Fibroblast of the aortic adventitia (primary cell): ENCODE measurements around the gene SLC6A4. TPM values are rescaled to one million over a fixed set of nuclear protein-coding genes. Genes with fewer than 3 reads are reported as not detected.

Experiments
- DNase-seq: peaks from one replicate; pipeline ENCODE4 v3.0.0-alpha.2; 2010; ENCODE audit warnings: low read depth
- H3K4me3 ChIP-seq: 2 replicates; pipeline ENCODE4 v1.5.1; 2011; ENCODE audit warnings: low read depth, mild to moderate bottlenecking, control low read depth, low read length, moderate library complexity
- CTCF ChIP-seq: IDR thresholded peaks from 2 replicates; pipeline ENCODE4 v1.5.1; 2011; ENCODE audit warnings: mild to moderate bottlenecking, low read length, control low read depth, inconsistent platforms; ENCODE audit not compliant: insufficient read depth
- total RNA-seq: library from RNA; depleted of rRNA; stranded (reverse); fragments of >200 nt; gene quantifications from 2 replicates; pipeline ENCODE4 v1.2.3, GENCODE V29; 2012; ENCODE audit warnings: low replicate concordance

SLC6A4 gene
- total RNA-seq, 1 donor, result 23.8 TPM

DNA sequence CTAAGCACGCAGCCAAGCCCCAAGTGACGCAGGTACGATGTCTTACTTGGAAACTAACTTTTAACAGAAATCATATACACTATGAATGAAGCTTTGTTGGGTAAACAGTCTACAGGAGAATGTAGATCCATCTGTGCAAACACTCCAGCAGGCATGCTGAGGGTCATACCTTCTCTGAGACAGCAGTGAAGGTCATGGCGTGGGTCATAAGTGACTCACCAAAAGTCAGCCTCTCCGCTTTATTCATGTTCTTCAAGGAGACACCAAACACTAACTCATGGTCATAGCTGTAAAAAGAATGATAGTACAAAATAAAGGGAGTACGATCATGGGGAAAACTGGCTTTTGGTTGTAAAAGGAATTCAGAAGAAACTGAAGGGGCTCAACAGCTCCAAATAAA lies 35.6 kb upstream of the SLC6A4 start:
- no peak for TF ChIP-seq CTCF

GRCh38 chr17:30267625-30268024 lies 32.1 kb upstream of the SLC6A4 start:
- peak; percentile 37 for DNase-seq
- TF ChIP-seq CTCF, result no peak
- H3K4me3 ChIP-seq, result no peak overlapping the region

More for the DNA sequence above, 35.6 kb upstream of the SLC6A4 start:
- peak; percentile 8 for DNase-seq
- H3K4me3 ChIP-seq, result no peak overlapping the region

DNA sequence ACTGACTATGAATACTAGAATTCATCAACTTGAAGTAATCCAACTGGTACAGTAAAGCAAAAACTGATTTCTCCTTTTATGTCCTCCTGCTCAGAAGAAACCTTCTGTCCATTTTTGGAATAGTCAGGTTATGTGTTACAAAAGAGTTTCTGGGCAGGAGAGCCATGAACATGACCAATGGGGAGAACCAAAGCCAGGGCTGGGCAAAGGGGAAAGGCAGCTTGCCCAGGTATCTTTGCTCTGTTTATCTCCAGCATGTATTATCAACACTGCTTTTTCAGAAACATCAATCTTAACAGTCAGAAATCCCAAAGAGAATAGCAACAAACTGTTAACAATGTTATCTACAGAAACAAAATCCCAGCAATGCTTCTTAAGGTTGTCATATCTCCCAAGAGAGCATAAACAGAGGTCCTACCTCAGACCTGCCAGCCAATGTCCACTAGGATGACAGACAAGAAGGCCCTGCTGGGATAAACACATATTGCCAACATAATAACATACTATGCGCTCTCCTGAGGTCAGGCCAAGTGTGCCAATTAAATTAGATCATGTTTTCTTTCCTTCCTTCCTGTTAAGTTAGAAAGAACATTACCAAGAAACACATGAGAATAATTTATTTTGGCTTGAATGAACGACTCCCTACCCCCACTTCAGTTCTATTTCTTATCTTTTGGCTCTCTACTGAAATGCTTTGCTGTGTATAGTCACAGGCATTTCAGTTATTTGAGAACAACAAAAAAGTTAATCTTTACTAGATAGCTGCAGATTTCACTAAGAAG lies 28.2 kb upstream of the SLC6A4 start:
- TF ChIP-seq CTCF, result no peak
- H3K4me3 ChIP-seq, result no peak overlapping the region
- peak; percentile 98 for DNase-seq

DNA sequence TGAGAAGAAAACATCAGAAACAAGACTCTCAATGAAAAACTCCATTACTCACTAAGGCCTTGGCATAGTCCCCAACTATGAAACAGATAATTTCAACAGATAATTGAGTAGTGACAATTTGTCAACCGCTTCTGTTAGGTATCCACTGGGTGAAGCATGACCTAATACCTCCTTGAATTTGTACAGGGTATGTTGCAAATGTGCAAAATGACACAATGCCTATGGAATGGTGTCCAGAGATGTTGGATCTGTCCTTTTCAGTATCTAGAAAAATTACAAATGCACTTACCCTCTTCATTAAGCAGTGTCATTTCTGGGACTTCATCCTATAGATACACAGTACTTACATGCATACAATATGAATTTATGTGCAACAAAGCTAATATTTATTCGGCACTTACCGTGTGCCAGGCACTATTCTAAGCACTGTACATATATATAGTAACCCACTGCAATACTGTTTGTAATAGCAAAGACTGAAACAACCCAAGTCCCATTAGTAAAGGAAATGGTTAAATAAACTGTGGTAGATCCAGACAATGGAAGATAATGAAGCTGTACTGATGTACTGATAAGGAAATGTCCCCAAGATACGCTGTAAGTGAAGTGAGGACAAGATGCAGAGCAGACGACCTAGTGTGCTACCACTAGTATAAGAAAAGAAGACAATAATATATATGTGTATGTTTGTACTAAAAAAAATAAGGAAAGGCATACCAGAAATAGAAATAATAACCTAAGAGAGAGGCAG lies 21.4 kb upstream of the SLC6A4 start:
- peak; percentile 54 for DNase-seq
- no peak for TF ChIP-seq CTCF
- H3K4me3 ChIP-seq, result no peak overlapping the region

- no peak for DNase-seq
- no peak for TF ChIP-seq CTCF
- no peak overlapping the region for H3K4me3 ChIP-seq
Observed at GRCh38 chr17:30254150-30254549, 18.7 kb upstream of the SLC6A4 start.

GRCh38 chr17:30253312-30253711 lies 17.8 kb upstream of the SLC6A4 start:
- H3K4me3 ChIP-seq, result no peak overlapping the region
- TF ChIP-seq CTCF, result no peak
- no peak for DNase-seq
